Erythroblast (primary cell): ENCODE results near the gene DMD.

Experiments used
- GATA1 ChIP-seq: IDR thresholded peaks from 2 replicates; pipeline ENCODE4 v1.6.1; 2011; ENCODE audit warnings: low read depth, mild to moderate bottlenecking, control low read depth, low read length, moderate library complexity
- POLR2A ChIP-seq: IDR thresholded peaks from 2 replicates; pipeline ENCODE4 v1.6.1; 2011; ENCODE audit warnings: mild to moderate bottlenecking, low read length

GRCh38 chrX:31932769-31933168, 1278.6 kb downstream of the DMD start:
- TF ChIP-seq POLR2A (no peak), GATA1 (no peak)
